ENCODE data around the gene LRMDA.

GRCh38 chr10:75402486-75403143 is 28.8 kb upstream of the LRMDA start:
- TF ChIP-seq POLR2A (IDR thresholded peaks at IDR 0.05) (peak in 1 of 4 donors; percentile 45), CTCF (IDR thresholded peaks at IDR 0.05) (no peak)
